Heart right ventricle (tissue), 16 donors: Measurements from ENCODE around the gene SLX4IP. TPM values are rescaled to one million over a fixed set of nuclear protein-coding genes. Genes with fewer than 3 reads are reported as not detected.
A peak's percentile ranks its signal among the peaks of the same experiment; 100 is the strongest.

Experiments used
- ATAC-seq, 8 donors: fragments of 200-7000 bp; cut with Tn5 transposase; one replicate each; pipeline ENCODE4 v1.9.1; 2020; ENCODE audit warnings: mild to moderate bottlenecking in 8 of 8, moderate library complexity in 8 of 8, moderate number of reproducible peaks in 1 of 8
- DNase-seq, 2 donors: peaks; one replicate each; pipeline ENCODE4 v3.0.0-alpha.2; 2020
- H3K27ac ChIP-seq, 10 donors: fragments of 200-600 bp; sonication (generic) in 2 of 10; one replicate each; pipeline versions ENCODE4 v1.5.0 to v1.8.0; 2020 to 2022; ENCODE audit warnings: mild to moderate bottlenecking in 3 of 10
- H3K27me3 ChIP-seq, 7 donors: fragments of 200-600 bp; one replicate each; pipeline ENCODE4 v1.8.0; 2021 to 2022; ENCODE audit warnings: mild to moderate bottlenecking in 2 of 7
- H3K36me3 ChIP-seq, 9 donors: fragments of 200-600 bp; sonication (generic) in 1 of 9; one replicate each; pipeline versions ENCODE4 v1.5.0 to v1.8.0; 2020 to 2022; ENCODE audit warnings: mild to moderate bottlenecking in 2 of 9
- H3K4me1 ChIP-seq, 9 donors: fragments of 200-600 bp; sonication (generic) in 1 of 9; one replicate each; pipeline versions ENCODE4 v1.5.0 to v1.8.0; 2020 to 2022; ENCODE audit warnings: mild to moderate bottlenecking in 4 of 9
- H3K4me3 ChIP-seq, 10 donors: fragments of 200-600 bp; sonication (generic) in 2 of 10; one replicate each; pipeline versions ENCODE4 v1.5.0 to v1.8.0; 2020 to 2022; ENCODE audit warnings: mild to moderate bottlenecking in 7 of 10, moderate library complexity in 2 of 10
- H3K9me3 ChIP-seq, 11 donors: fragments of 200-600 bp in 10 of 11; sonication (generic) in 2 of 11; one replicate each; pipeline versions ENCODE4 v1.5.0 to v1.8.0; 2013 to 2022; ENCODE audit warnings: mild to moderate bottlenecking in 2 of 11, control low read depth in 1 of 11, moderate library complexity in 1 of 11
- CTCF ChIP-seq, 9 donors: fragments of 200-600 bp; sonication (generic) in 2 of 9; IDR thresholded peaks; one replicate each; pipeline versions ENCODE4 v1.5.0 to v1.8.0; 2021 to 2022; ENCODE audit warnings: antibody characterized with exemption in 9 of 9, mild to moderate bottlenecking in 5 of 9, moderate library complexity in 1 of 9
- WGBS, 2 donors: extraction: QIAGEN DNeasy Blood & Tissue Kit; methylation state at CpG; one replicate each; pipeline ENCODE4 v1.1.7; 2013; ENCODE audit warnings: inconsistent platforms in 1 of 2; 5-methylcytosine and 5-hydroxymethylcytosine counted together
- intact Hi-C, 10 donors: fragments of 100-400 bp; cut with DNase I; formaldehyde crosslinking; loops; one replicate each; pipeline versions ENCODE4 v1.11.1 to v1.14.2; 2022
- polyA plus RNA-seq, 2 donors: library from polyadenylated mRNA; stranded (reverse); fragments of 200-250 nt; gene quantifications; one replicate each; pipeline ENCODE4 v1.2.3, GENCODE V29; 2013
- total RNA-seq, 10 donors: library from RNA; stranded (reverse); fragmentation: NEBNext Ultra II Directional in 3 of 10; extraction: Animal tissue kit (Norgen Biotek cat#: 25700) in 3 of 10; gene quantifications; one replicate each; pipeline versions ENCODE4 v1.2.1 to v1.2.4, GENCODE V29; 2021 to 2023
- donor health status: Arrhythmogenic right ventricular cardiomyopathy.
- donor health status: ischemic (EF 13 %, LVEDD 7.1; RV severe dilation, severe dysfunction).
- donor health status: healthy with polysubstance abuse.
- donor health status: DM: no; HTN: yes; CAD: no.
- donor health status: DM: no; HTN: no; CAD: no.
- donor health status: ischemic (EF 25% LVEDD 6.9; RV normal size, moderate dysfunction).
- donor health status: ischemic (EF 25% LVEDD 5.7; RV mildly dilated, moderate dysfunction).
- donor health status: healthy.
- donor health status: DM: yes; HTN: yes; CAD: no.
- donor health status: Ischemic cardiomyopathy.
- donor health status: ischemic (EF 35%, LVEDD 5.7; RV mildly dilated, moderate dysfunction).
- donor health status: nonischemic (EF 11% LVEDD 7.7; RV severe dilation, severe dysfunction).
- donor health status: DM: yes; HTN: yes; CAD: no.
- donor health status: PGD.
- donor health status: ischemic (EF 29% LVEDD 5.4; RV normal size, mild dysfunction).
- donor health status: nonischemic (EF 23%, LVEDD 6.1; RV moderate dilation, normal function).

Gene SLX4IP
- total and polyA plus RNA-seq, 12 donors: 0.71 to 3.1 (median 2.6) TPM

GRCh38 chr20:10433623-10434466 is 1.3 kb upstream of the SLX4IP start, which contains the start of gene MKKS:
Gene MKKS (minus strand): TSS chr20:10434222. CDS start chr20:10413514, 20,708 bp downstream.
- 0% methylated on average over 73 of the region's 73 CpGs for WGBS, 2 donors
- H3K27ac ChIP-seq: peak within 1 kb of the TSS; percentile 54 to 97 (median 94)
- DNase-seq (peak; percentile 94), ATAC-seq (peak; percentile 88 to 95 (median 89))
- H3K4me1 ChIP-seq: peaks cover 6 to 54% (median 46%) of the 10 kb centered on the region in 9 donors
- H3K36me3 ChIP-seq: no peaks in the 10 kb centered on the region
- peak within 1 kb of the TSS; percentile 51 to 94 (median 86) for H3K4me3 ChIP-seq
- H3K9me3 ChIP-seq: no peaks in the 10 kb centered on the region
- intact Hi-C loops: loop anchor here in 2 of 10 donors (5.0 to 10.0 kb wide), 2 partner anchors 77 to 1461 kb away; no protein-coding TSS in a partner anchor
- no peaks in the 10 kb centered on the region for H3K27me3 ChIP-seq
- peak in 3 of 9 donors; percentile 19 to 36 (median 23) for TF ChIP-seq CTCF (IDR thresholded peaks at IDR 0.05)

GRCh38 chr20:10434467-10434831 is 656 bp upstream of the SLX4IP start:
- peak; percentile 87 to 97 (median 93) for ATAC-seq
- no peaks in the 10 kb centered on the region for H3K9me3 ChIP-seq
- 0% methylated on average over 17 of the region's 17 CpGs for WGBS, 2 donors
- no peak for TF ChIP-seq CTCF (IDR thresholded peaks at IDR 0.05)
- no peaks in the 10 kb centered on the region for H3K27me3 ChIP-seq
- peak overlapping the region; percentile 51 to 94 (median 86) for H3K4me3 ChIP-seq
- peaks cover 6 to 48% (median 43%) of the 10 kb centered on the region in 9 donors for H3K4me1 ChIP-seq
- H3K36me3 ChIP-seq: no peaks in the 10 kb centered on the region
- DNase-seq: peak; percentile 85 to 96
- intact Hi-C loops: loop anchor here in 2 of 10 donors (5.0 to 10.0 kb wide), 2 partner anchors 77 to 1460 kb away; no protein-coding TSS in a partner anchor
- H3K27ac ChIP-seq: peak overlapping the region; percentile 54 to 97 (median 94)

- no peak for ATAC-seq
- Histone ChIP-seq H3K36me3 (no peaks in the 10 kb centered on the region), H3K27ac (peak overlapping the region in 1 of 10 donors; percentile 95), H3K27me3 (no peaks in the 10 kb centered on the region), H3K4me1 (peaks cover 6 to 31% (median 27%) of the 10 kb centered on the region in 9 donors), H3K4me3 (peak overlapping the region in 1 of 10 donors; percentile 69), H3K9me3 (no peaks in the 10 kb centered on the region)
- no peak for TF ChIP-seq CTCF (IDR thresholded peaks at IDR 0.05)
- peak in 1 of 2 donors; percentile 14 for DNase-seq
- WGBS, 2 donors: 96 to 98% methylated on average over 20 of the region's 20 CpGs
- intact Hi-C loops: loop anchor here in 2 of 10 donors (5.0 to 10.0 kb wide), 2 partner anchors 236 to 1459 kb away; partner anchors contain the start of gene JAG1 (in 1 of the 2)
Observed at GRCh38 chr20:10436053-10436699, 1.1 kb downstream of the SLX4IP start.

GRCh38 chr20:10438217-10438616 is 3.1 kb downstream of the SLX4IP start:
- Histone ChIP-seq H3K27me3 (no peaks in the 10 kb centered on the region), H3K36me3 (no peaks in the 10 kb centered on the region), H3K4me3 (no peak overlapping the region), H3K27ac (no peak overlapping the region), H3K9me3 (no peaks in the 10 kb centered on the region), H3K4me1 (peaks cover 3 to 11% (median 7%) of the 10 kb centered on the region in 9 donors)
- no peak for TF ChIP-seq CTCF (IDR thresholded peaks at IDR 0.05)
- DNase-seq (no peak), ATAC-seq (no peak)
- intact Hi-C loops: loop anchor here in 2 of 10 donors (5.0 to 10.0 kb wide), 2 partner anchors 234 to 1457 kb away; partner anchors contain the start of gene JAG1 (in 1 of the 2)
- 81 to 82% methylated on average over 4 of the region's 4 CpGs for WGBS, 2 donors
